Measurements from ENCODE around the gene PRR23C.

GRCh38 chr3:139006051-139006716 is 38.5 kb downstream of the PRR23C start, which contains the start of gene PRR23A:
- no peak for TF ChIP-seq CTCF (IDR thresholded peaks at IDR 0.05; ENCODE audit: insufficient read depth, low read length, poor library complexity, severe bottlenecking)
- TF ChIP-seq EZH2phosphoT487 (conservative IDR thresholded peaks at IDR 0.05; ENCODE audit: low read length), result no peak

All from SU-DHL-6 (cell line).